ENCODE measurements around the gene CPNE5. TPM values are rescaled to one million over a fixed set of nuclear protein-coding genes. Genes with fewer than 3 reads are reported as not detected.

CPNE5 gene
- total and polyA plus RNA-seq, 4 donors = 0.93 to 5.2 (median 3.8) TPM

GRCh38 chr6:36729161-36729524, 110.1 kb downstream of the CPNE5 start:
- WGBS, 2 donors = 37 to 43% methylated on average over 3 of the region's 3 CpGs
- DNase-seq = peak in 1 of 3 donors; percentile 6
- Histone ChIP-seq H3K36me3 (ENCODE audit: control insufficient read depth in 4 of 4, insufficient read depth in 4 of 4, low read length in 4 of 4) (peaks cover 0 to 2% (median 0%) of the 10 kb centered on the region in 4 donors), H3K4me3 (no peak overlapping the region), H3K9me3 (ENCODE audit: control insufficient read depth in 4 of 4, insufficient read depth in 3 of 4, low read length in 3 of 4) (no peaks in the 10 kb centered on the region), H3K9ac (ENCODE audit: insufficient read depth in 1 of 2, low read length in 2 of 2) (no peak overlapping the region), H3K27ac (ENCODE audit: low read depth in 1 of 2, low read length in 1 of 2) (no peak overlapping the region), H3K27me3 (ENCODE audit: control insufficient read depth in 3 of 3, insufficient read depth in 3 of 3, low read length in 2 of 3) (no peaks in the 10 kb centered on the region), H3K4me1 (ENCODE audit: control insufficient read depth in 5 of 5, insufficient read depth in 5 of 5, low read length in 5 of 5) (peaks cover 0 to 3% (median 0%) of the 10 kb centered on the region in 5 donors)
- ATAC-seq (ENCODE audit: insufficient read depth, low FRiP score) = no peak
- TF ChIP-seq CTCF (IDR thresholded peaks at IDR 0.05; ENCODE audit: control extremely low read depth, extremely low read depth) = no peak

- WGBS, 2 donors = 87 to 91% methylated on average over 10 to 11 of the region's 11 CpGs
- TF ChIP-seq CTCF (IDR thresholded peaks at IDR 0.05; ENCODE audit: control extremely low read depth, extremely low read depth) = no peak
These were observed 110.7 kb downstream of the CPNE5 start for GRCh38 chr6:36728289-36729160.

GRCh38 chr6:36727505-36728021, 111.7 kb downstream of the CPNE5 start:
- DNase-seq = peak in 1 of 3 donors; percentile 1

More at GRCh38 chr6:36728289-36729160, 110.7 kb downstream of the CPNE5 start:
- Histone ChIP-seq H3K4me3 (no peak overlapping the region), H3K27ac (ENCODE audit: low read depth in 1 of 2, low read length in 1 of 2) (no peak overlapping the region), H3K27me3 (ENCODE audit: control insufficient read depth in 3 of 3, insufficient read depth in 3 of 3, low read length in 2 of 3) (no peaks in the 10 kb centered on the region), H3K4me1 (ENCODE audit: control insufficient read depth in 5 of 5, insufficient read depth in 5 of 5, low read length in 5 of 5) (peaks cover 0 to 3% (median 0%) of the 10 kb centered on the region in 5 donors), H3K36me3 (ENCODE audit: control insufficient read depth in 4 of 4, insufficient read depth in 4 of 4, low read length in 4 of 4) (peaks cover 0 to 2% (median 0%) of the 10 kb centered on the region in 4 donors), H3K9ac (ENCODE audit: insufficient read depth in 1 of 2, low read length in 2 of 2) (no peak overlapping the region), H3K9me3 (ENCODE audit: control insufficient read depth in 4 of 4, insufficient read depth in 3 of 4, low read length in 3 of 4) (no peaks in the 10 kb centered on the region)
- DNase-seq (no peak), ATAC-seq (ENCODE audit: insufficient read depth, low FRiP score) (no peak)

More at GRCh38 chr6:36727505-36728021, 111.7 kb downstream of the CPNE5 start:
- H3K36me3 ChIP-seq (ENCODE audit: control insufficient read depth in 4 of 4, insufficient read depth in 4 of 4, low read length in 4 of 4) = peaks cover 0 to under 1% (median 0%) of the 10 kb centered on the region in 4 donors
- no peaks in the 10 kb centered on the region for H3K27me3 ChIP-seq (ENCODE audit: control insufficient read depth in 3 of 3, insufficient read depth in 3 of 3, low read length in 2 of 3)
- H3K9ac ChIP-seq (ENCODE audit: insufficient read depth in 1 of 2, low read length in 2 of 2) = no peak overlapping the region
- no peak overlapping the region for H3K4me3 ChIP-seq
- WGBS, 2 donors = 92% methylated on average over 7 of the region's 7 CpGs
- TF ChIP-seq CTCF (IDR thresholded peaks at IDR 0.05; ENCODE audit: control extremely low read depth, extremely low read depth) = no peak
- H3K4me1 ChIP-seq (ENCODE audit: control insufficient read depth in 5 of 5, insufficient read depth in 5 of 5, low read length in 5 of 5) = peaks cover 0 to 3% (median 0%) of the 10 kb centered on the region in 5 donors
- H3K9me3 ChIP-seq (ENCODE audit: control insufficient read depth in 4 of 4, insufficient read depth in 3 of 4, low read length in 3 of 4) = no peaks in the 10 kb centered on the region
- ATAC-seq (ENCODE audit: insufficient read depth, low FRiP score) = peak; percentile 53
- H3K27ac ChIP-seq (ENCODE audit: low read depth in 1 of 2, low read length in 1 of 2) = no peak overlapping the region

Data from lung (tissue), 12 donors.